Liver (tissue), 9 donors: Measurements from ENCODE around the gene CCDC71. TPM values are rescaled to one million over a fixed set of nuclear protein-coding genes. Genes with fewer than 3 reads are reported as not detected.

Experiments used
- DNase-seq: peaks from one replicate; pipeline ENCODE4 v3.0.0-alpha.2; 2017; ENCODE audit warnings: low spot score
- H3K27ac ChIP-seq, 2 donors: one replicate each; pipeline ENCODE4 v1.7.0; 2013; ENCODE audit warnings: inconsistent platforms in 2 of 2, low read length in 2 of 2, control low read depth in 1 of 2, low read depth in 1 of 2, mild to moderate bottlenecking in 1 of 2
- H3K27me3 ChIP-seq, 4 donors: one replicate each; pipeline versions ENCODE4 v1.6.1 to v1.7.0; 2013; ENCODE audit warnings: low read length in 3 of 4, inconsistent platforms in 1 of 4, mild to moderate bottlenecking in 1 of 4, moderate library complexity in 1 of 4; ENCODE audit not compliant: control insufficient read depth in 4 of 4, insufficient read depth in 4 of 4
- H3K36me3 ChIP-seq, 4 donors: one replicate each; pipeline versions ENCODE4 v1.6.1 to v1.7.0; 2013; ENCODE audit warnings: low read length in 3 of 4, mild to moderate bottlenecking in 3 of 4, low read depth in 1 of 4, moderate library complexity in 1 of 4; ENCODE audit not compliant: control insufficient read depth in 4 of 4, insufficient read depth in 3 of 4
- H3K4me1 ChIP-seq, 4 donors: one replicate each; pipeline versions ENCODE4 v1.6.1 to v1.7.0; 2013; ENCODE audit warnings: low read length in 3 of 4, mild to moderate bottlenecking in 3 of 4, moderate library complexity in 1 of 4; ENCODE audit not compliant: control insufficient read depth in 4 of 4, insufficient read depth in 4 of 4
- H3K4me3 ChIP-seq, 3 donors: one replicate each; pipeline versions ENCODE4 v1.6.1 to v1.7.0; 2013; ENCODE audit warnings: low read length in 3 of 3, control low read depth in 1 of 3, low read depth in 1 of 3, mild to moderate bottlenecking in 1 of 3
- H3K9ac ChIP-seq, 2 donors: one replicate each; pipeline ENCODE4 v1.7.0; 2013; ENCODE audit warnings: low read length in 2 of 2, mild to moderate bottlenecking in 2 of 2, moderate library complexity in 2 of 2, control low read depth in 1 of 2, low read depth in 1 of 2
- H3K9me3 ChIP-seq, 4 donors: one replicate each; pipeline versions ENCODE4 v1.6.1 to v1.7.0; 2013; ENCODE audit warnings: low read length in 3 of 4; ENCODE audit not compliant: control insufficient read depth in 4 of 4
- EGR1 ChIP-seq, 2 donors: IDR thresholded peaks; 2 replicates each; pipeline ENCODE4 v1.6.1; 2016 to 2018; ENCODE audit warnings: antibody characterized with exemption in 2 of 2, low read depth in 2 of 2
- FOXA1 ChIP-seq: IDR thresholded peaks from 2 replicates; pipeline ENCODE4 v1.6.1; 2016; ENCODE audit warnings: antibody characterized with exemption
- GABPA ChIP-seq, 2 donors: IDR thresholded peaks in 1 of 2; conservative IDR thresholded peaks in 1 of 2; 2 replicates each; pipeline ENCODE4 v1.6.1; 2016; ENCODE audit warnings: antibody characterized with exemption in 2 of 2, mild to moderate bottlenecking in 1 of 2, moderate library complexity in 1 of 2
- HNF4G ChIP-seq: IDR thresholded peaks from 2 replicates; pipeline ENCODE4 v1.6.1; 2016; ENCODE audit warnings: antibody characterized with exemption
- NR2F2 ChIP-seq: IDR thresholded peaks from 2 replicates; pipeline ENCODE4 v1.6.1; 2016; ENCODE audit warnings: antibody characterized with exemption
- RXRA ChIP-seq, 2 donors: IDR thresholded peaks; 2 replicates each; pipeline ENCODE4 v1.6.1; 2017 to 2018; ENCODE audit warnings: antibody characterized with exemption in 2 of 2, mild to moderate bottlenecking in 1 of 2
- SP1 ChIP-seq: IDR thresholded peaks from 2 replicates; pipeline ENCODE4 v1.6.1; 2018; ENCODE audit warnings: antibody characterized with exemption, mild to moderate bottlenecking
- TAF1 ChIP-seq: conservative IDR thresholded peaks from 2 replicates; pipeline ENCODE4 v1.6.1; 2016; ENCODE audit warnings: antibody characterized with exemption, mild to moderate bottlenecking
- YY1 ChIP-seq: IDR thresholded peaks from 2 replicates; pipeline ENCODE4 v1.6.1; 2016; ENCODE audit warnings: antibody characterized with exemption, mild to moderate bottlenecking
- WGBS: extraction: QIAGEN DNeasy Blood & Tissue Kit; methylation state at CpG from one replicate; pipeline ENCODE4 v1.1.7; 2013; 5-methylcytosine and 5-hydroxymethylcytosine counted together
- polyA plus RNA-seq, 2 donors: library from polyadenylated mRNA; stranded (reverse) in 1 of 2; unstranded in 1 of 2; fragments of 200-250 nt in 1 of 2; fragments of >200 nt in 1 of 2; fragmentation: Nextera tagmentation in 1 of 2; extraction: Ambion mirVana in 1 of 2; gene quantifications; one replicate each; pipeline versions ENCODE4 v1.2.1 to v1.2.3, GENCODE V29; 2013 to 2015
- total RNA-seq, 2 donors: library from RNA; depleted of rRNA; stranded (reverse); fragments of >200 nt; gene quantifications; one replicate each; pipeline ENCODE4 v1.2.3, GENCODE V29; 2014
- TF ChIP-seq, protein P1 (sequence below): IDR thresholded peaks from 2 replicates; pipeline ENCODE4 v1.6.1; 2016; ENCODE audit warnings: antibody characterized with exemption
- TF ChIP-seq, protein P2 (sequence below): IDR thresholded peaks from 2 replicates; pipeline ENCODE4 v1.6.1; 2016; ENCODE audit warnings: antibody characterized with exemption
- TF ChIP-seq, protein P3 (sequence below): IDR thresholded peaks from 2 replicates; pipeline ENCODE4 v1.6.1; 2016; ENCODE audit warnings: antibody characterized with exemption, mild to moderate bottlenecking
- donor health status: healthy.
- donor health status: healthy.
- donor health status: healthy.
- donor health status: healthy.
- donor health status: healthy.

The CCDC71 gene
- total and polyA plus RNA-seq, 4 donors: 1.1 to 10.7 (median 8.2) TPM

DNA sequence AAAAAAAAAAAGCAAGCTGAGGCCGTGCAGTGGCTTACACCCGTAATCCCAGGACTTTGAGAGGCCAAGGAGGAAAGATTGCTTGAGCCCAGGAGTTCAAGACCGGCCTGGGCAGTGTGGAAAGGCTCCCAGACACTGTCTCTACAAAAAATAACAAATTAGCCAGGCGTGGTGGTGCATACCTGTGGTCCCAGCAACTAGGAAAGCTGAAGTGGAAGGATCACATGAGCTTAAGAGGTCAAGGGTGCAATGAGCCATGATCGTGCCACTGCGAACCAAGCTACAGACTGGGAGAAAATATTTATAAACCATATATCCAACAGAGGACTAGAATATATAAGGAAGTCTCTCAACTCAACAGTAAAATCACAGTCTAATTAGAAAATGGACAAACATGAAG lies 15.2 kb upstream of the CCDC71 start:
- Histone ChIP-seq H3K36me3 (peaks cover 0 to 3% (median 0%) of the 10 kb centered on the region in 4 donors), H3K27ac (no peak overlapping the region), H3K9ac (no peak overlapping the region), H3K4me3 (no peak overlapping the region), H3K27me3 (no peaks in the 10 kb centered on the region), H3K9me3 (no peaks in the 10 kb centered on the region), H3K4me1 (no peaks in the 10 kb centered on the region)
- WGBS: 85% methylated on average over 6 of the region's 6 CpGs
- no peak for DNase-seq
- TF ChIP-seq SP1: no peak
- TF ChIP-seq, protein P1, sequence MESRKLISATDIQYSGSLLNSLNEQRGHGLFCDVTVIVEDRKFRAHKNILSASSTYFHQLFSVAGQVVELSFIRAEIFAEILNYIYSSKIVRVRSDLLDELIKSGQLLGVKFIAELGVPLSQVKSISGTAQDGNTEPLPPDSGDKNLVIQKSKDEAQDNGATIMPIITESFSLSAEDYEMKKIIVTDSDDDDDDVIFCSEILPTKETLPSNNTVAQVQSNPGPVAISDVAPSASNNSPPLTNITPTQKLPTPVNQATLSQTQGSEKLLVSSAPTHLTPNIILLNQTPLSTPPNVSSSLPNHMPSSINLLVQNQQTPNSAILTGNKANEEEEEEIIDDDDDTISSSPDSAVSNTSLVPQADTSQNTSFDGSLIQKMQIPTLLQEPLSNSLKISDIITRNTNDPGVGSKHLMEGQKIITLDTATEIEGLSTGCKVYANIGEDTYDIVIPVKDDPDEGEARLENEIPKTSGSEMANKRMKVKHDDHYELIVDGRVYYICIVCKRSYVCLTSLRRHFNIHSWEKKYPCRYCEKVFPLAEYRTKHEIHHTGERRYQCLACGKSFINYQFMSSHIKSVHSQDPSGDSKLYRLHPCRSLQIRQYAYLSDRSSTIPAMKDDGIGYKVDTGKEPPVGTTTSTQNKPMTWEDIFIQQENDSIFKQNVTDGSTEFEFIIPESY: no peak

DNA sequence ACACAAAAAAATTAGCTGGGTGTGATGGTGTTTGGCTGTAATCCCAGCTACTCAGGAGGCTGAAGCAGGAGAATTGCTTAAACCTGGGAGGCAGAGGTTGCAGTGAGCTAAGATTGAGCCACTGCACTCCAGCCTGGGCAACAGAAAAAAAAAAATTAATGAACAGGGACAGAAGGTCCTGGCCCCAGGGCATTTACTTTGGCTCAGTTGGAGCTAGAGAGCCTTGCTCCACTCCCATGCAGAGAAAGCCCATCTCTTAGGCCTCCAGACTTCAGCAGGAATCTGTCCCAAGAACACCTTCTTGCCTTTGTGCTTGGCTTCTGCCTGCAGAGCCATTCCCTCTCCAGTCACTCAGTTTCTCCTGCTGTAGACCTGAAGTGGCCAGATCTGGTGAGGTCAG lies 14.0 kb upstream of the CCDC71 start:
- Histone ChIP-seq H3K9me3 (no peaks in the 10 kb centered on the region), H3K27me3 (no peaks in the 10 kb centered on the region), H3K9ac (no peak overlapping the region), H3K36me3 (peaks cover 0 to 15% (median 0%) of the 10 kb centered on the region in 4 donors), H3K4me3 (no peak overlapping the region), H3K4me1 (no peaks in the 10 kb centered on the region), H3K27ac (no peak overlapping the region)
- DNase-seq: no peak
- no peak for TF ChIP-seq RXRA (IDR thresholded peaks at IDR 0.05)
- no peak for TF ChIP-seq HNF4G
- TF ChIP-seq, protein P2, sequence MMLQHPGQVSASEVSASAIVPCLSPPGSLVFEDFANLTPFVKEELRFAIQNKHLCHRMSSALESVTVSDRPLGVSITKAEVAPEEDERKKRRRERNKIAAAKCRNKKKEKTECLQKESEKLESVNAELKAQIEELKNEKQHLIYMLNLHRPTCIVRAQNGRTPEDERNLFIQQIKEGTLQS: no peak
- TF ChIP-seq SP1: no peak
- TF ChIP-seq TAF1: no peak
- TF ChIP-seq YY1: no peak
- TF ChIP-seq, protein P3, sequence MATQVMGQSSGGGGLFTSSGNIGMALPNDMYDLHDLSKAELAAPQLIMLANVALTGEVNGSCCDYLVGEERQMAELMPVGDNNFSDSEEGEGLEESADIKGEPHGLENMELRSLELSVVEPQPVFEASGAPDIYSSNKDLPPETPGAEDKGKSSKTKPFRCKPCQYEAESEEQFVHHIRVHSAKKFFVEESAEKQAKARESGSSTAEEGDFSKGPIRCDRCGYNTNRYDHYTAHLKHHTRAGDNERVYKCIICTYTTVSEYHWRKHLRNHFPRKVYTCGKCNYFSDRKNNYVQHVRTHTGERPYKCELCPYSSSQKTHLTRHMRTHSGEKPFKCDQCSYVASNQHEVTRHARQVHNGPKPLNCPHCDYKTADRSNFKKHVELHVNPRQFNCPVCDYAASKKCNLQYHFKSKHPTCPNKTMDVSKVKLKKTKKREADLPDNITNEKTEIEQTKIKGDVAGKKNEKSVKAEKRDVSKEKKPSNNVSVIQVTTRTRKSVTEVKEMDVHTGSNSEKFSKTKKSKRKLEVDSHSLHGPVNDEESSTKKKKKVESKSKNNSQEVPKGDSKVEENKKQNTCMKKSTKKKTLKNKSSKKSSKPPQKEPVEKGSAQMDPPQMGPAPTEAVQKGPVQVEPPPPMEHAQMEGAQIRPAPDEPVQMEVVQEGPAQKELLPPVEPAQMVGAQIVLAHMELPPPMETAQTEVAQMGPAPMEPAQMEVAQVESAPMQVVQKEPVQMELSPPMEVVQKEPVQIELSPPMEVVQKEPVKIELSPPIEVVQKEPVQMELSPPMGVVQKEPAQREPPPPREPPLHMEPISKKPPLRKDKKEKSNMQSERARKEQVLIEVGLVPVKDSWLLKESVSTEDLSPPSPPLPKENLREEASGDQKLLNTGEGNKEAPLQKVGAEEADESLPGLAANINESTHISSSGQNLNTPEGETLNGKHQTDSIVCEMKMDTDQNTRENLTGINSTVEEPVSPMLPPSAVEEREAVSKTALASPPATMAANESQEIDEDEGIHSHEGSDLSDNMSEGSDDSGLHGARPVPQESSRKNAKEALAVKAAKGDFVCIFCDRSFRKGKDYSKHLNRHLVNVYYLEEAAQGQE: no peak
- TF ChIP-seq EGR1 (IDR thresholded peaks at IDR 0.05; ENCODE audit: low read depth in 2 of 2): no peak

DNA sequence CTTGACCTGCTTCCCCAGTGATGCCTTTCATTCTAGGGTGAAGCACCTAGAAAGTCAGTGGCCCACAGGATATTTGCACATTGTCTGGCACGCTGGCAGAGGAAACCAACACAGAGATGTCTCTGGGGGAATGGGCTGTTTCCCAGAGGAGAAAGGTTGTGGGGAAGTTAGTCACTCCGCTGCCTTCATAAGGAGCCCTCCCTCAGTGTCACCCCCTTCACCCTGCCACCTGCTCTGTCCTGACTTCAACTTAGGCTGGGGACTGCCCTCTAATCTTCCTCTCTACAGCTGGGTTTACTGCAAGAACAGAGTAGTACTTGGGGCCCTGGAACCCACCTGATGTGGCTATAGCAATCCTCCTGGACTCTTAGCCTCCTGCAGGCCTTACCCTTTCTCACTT lies 10.9 kb upstream of the CCDC71 start:
- TF ChIP-seq GABPA (IDR thresholded peaks at IDR 0.05 in 1 of 2, conservative IDR thresholded peaks at IDR 0.05 in 1 of 2) (no peak), RXRA (IDR thresholded peaks at IDR 0.05) (no peak), EGR1 (IDR thresholded peaks at IDR 0.05; ENCODE audit: low read depth in 2 of 2) (no peak), NR2F2 (no peak), FOXA1 (no peak), HNF4G (no peak)
- no peak overlapping the region for H3K27ac ChIP-seq
- DNase-seq: no peak
- H3K36me3 ChIP-seq: peaks cover 0 to 17% (median 0%) of the 10 kb centered on the region in 4 donors
- H3K4me3 ChIP-seq: no peak overlapping the region
- peaks cover 0 to 15% (median 7%) of the 10 kb centered on the region in 4 donors for H3K4me1 ChIP-seq
- H3K9me3 ChIP-seq: no peaks in the 10 kb centered on the region
- no peaks in the 10 kb centered on the region for H3K27me3 ChIP-seq
- no peak overlapping the region for H3K9ac ChIP-seq
- WGBS: 89% methylated on average over 2 of the region's 2 CpGs
